B cell (primary cell): ENCODE results near the gene ERP44. TPM values are rescaled to one million over a fixed set of nuclear protein-coding genes. Genes with fewer than 3 reads are reported as not detected.

ENCODE experiments used
- ATAC-seq: fragments of 200-7000 bp; cut with Tn5 transposase; one replicate; pipeline ENCODE4 v1.10.0; 2021; ENCODE audit warnings: low read depth, mild to moderate bottlenecking, moderate number of reproducible peaks, moderate library complexity
- CTCF ChIA-PET: fragments of 350-600 bp; sonication (Branson Sonifier 250); formaldehyde crosslinking; loops from one replicate; lab custom pipeline; 2021; ENCODE audit warnings: antibody characterized with exemption, inconsistent platforms; lab: Charles Lee
- POLR2A ChIA-PET: fragments of 350-600 bp; sonication (Branson Sonifier 250); formaldehyde crosslinking; loops from one replicate; lab custom pipeline; 2021; ENCODE audit warnings: antibody characterized with exemption; lab: Charles Lee
- DNase-seq: peaks from one replicate; pipeline ENCODE4 v3.0.0; 2013
- H2AFZ ChIP-seq: 2 replicates; pipeline ENCODE4 v1.6.1; 2012; ENCODE audit warnings: mild to moderate bottlenecking, low read depth, low read length; ENCODE audit not compliant: insufficient read depth, poor library complexity, severe bottlenecking
- H3K27ac ChIP-seq, 2 donors: 1 replicate in 1 of 2; 2 replicates in 1 of 2; pipeline ENCODE4 v1.5.1; 2012 to 2013; ENCODE audit warnings: low read length in 2 of 2, mild to moderate bottlenecking in 2 of 2, moderate library complexity in 1 of 2
- H3K27me3 ChIP-seq, 4 experiments: fragments of 200-600 bp in 1 of 4; sonication (generic) in 1 of 4; replicated peaks in 1 of 4; 1 replicate in 2 of 4; 2 replicates in 2 of 4; pipeline versions ENCODE4 v1.6.1 to v1.7.0; 2013 to 2016; ENCODE audit warnings: low read length in 3 of 4, mild to moderate bottlenecking in 2 of 4, mixed read lengths in 1 of 4, moderate library complexity in 1 of 4; ENCODE audit not compliant: insufficient read depth in 4 of 4, control insufficient read depth in 3 of 4; ENCODE audit errors: control extremely low read depth in 1 of 4
- H3K36me3 ChIP-seq, 2 experiments: replicated peaks in 1 of 2; 1 replicate in 1 of 2; 2 replicates in 1 of 2; pipeline versions ENCODE4 v1.6.1 to v1.7.1; 2013; ENCODE audit warnings: low read length in 1 of 2; ENCODE audit not compliant: insufficient read depth in 2 of 2, control insufficient read depth in 1 of 2; ENCODE audit errors: control extremely low read depth in 1 of 2, extremely low read depth in 1 of 2
- H3K4me1 ChIP-seq, 2 donors: fragments of 200-600 bp in 1 of 2; sonication (generic) in 1 of 2; 1 replicate in 1 of 2; 2 replicates in 1 of 2; pipeline versions ENCODE4 v1.5.1 to v1.6.1; 2013 to 2017; ENCODE audit warnings: low read length in 2 of 2; ENCODE audit not compliant: control insufficient read depth in 2 of 2, insufficient read depth in 2 of 2
- H3K4me2 ChIP-seq: replicated peaks from 2 replicates; pipeline ENCODE3; 2012; ENCODE audit warnings: mild to moderate bottlenecking, low read depth, low read length; ENCODE audit not compliant: poor library complexity, severe bottlenecking
- H3K4me3 ChIP-seq, 5 experiments: fragments of 200-600 bp in 1 of 5; sonication (generic) in 1 of 5; 1 replicate in 3 of 5; 2 replicates in 2 of 5; pipeline versions ENCODE4 v1.5.1 to v1.7.0; 2011 to 2016; ENCODE audit warnings: low read length in 4 of 5, mild to moderate bottlenecking in 4 of 5, low read depth in 2 of 5, control low read depth in 1 of 5, moderate library complexity in 1 of 5; ENCODE audit not compliant: insufficient read depth in 1 of 5; ENCODE audit errors: control extremely low read depth in 1 of 5, extremely low read depth in 1 of 5
- H3K79me2 ChIP-seq: fragments of 200-600 bp; sonication (generic); one replicate; pipeline ENCODE4 v1.6.0; 2016; ENCODE audit warnings: low read length; ENCODE audit not compliant: control insufficient read depth, insufficient read depth
- H3K9ac ChIP-seq: fragments of 200-600 bp; sonication (generic); 2 replicates; pipeline ENCODE4 v1.6.1; 2017; ENCODE audit warnings: mild to moderate bottlenecking, low read length, moderate library complexity
- H3K9me3 ChIP-seq, 3 donors: one replicate each; pipeline versions ENCODE4 v1.6.1 to v1.7.1; 2013; ENCODE audit warnings: low read length in 2 of 3; ENCODE audit not compliant: control insufficient read depth in 2 of 3, insufficient read depth in 1 of 3; ENCODE audit errors: control extremely low read depth in 1 of 3
- H4K20me1 ChIP-seq: 2 replicates; pipeline ENCODE4 v1.6.0; 2012; ENCODE audit warnings: mild to moderate bottlenecking, low read length; ENCODE audit not compliant: insufficient read depth, control insufficient read depth, poor library complexity, severe bottlenecking
- H3K27ac Mint-ChIP-seq: one replicate; pipeline ENCODE4 v1.8.0; 2021; ENCODE audit warnings: mixed read lengths
- H3K27me3 Mint-ChIP-seq: one replicate; pipeline ENCODE4 v1.8.0; 2021; ENCODE audit warnings: mixed read lengths
- H3K4me1 Mint-ChIP-seq: one replicate; pipeline ENCODE4 v1.8.0; 2021; ENCODE audit warnings: mixed read lengths
- H3K4me3 Mint-ChIP-seq: one replicate; pipeline ENCODE4 v1.8.0; 2021; ENCODE audit warnings: mixed read lengths
- H3K9me3 Mint-ChIP-seq: one replicate; pipeline ENCODE4 v1.8.0; 2022; ENCODE audit warnings: mixed read lengths; ENCODE audit not compliant: insufficient read depth
- EZH2 ChIP-seq: IDR thresholded peaks from 2 replicates; pipeline ENCODE4 v1.6.1; 2012; ENCODE audit warnings: borderline replicate concordance, low read depth, mild to moderate bottlenecking, moderate library complexity, low read length; ENCODE audit not compliant: insufficient read depth, poor library complexity, severe bottlenecking
- WGBS: methylation state at CpG from one replicate; pipeline ENCODE4 v1.1.5; 2013; ENCODE audit warnings: missing lambda C conversion rate; ENCODE audit not compliant: insufficient coverage; 5-methylcytosine and 5-hydroxymethylcytosine counted together
- intact Hi-C: fragments of 100-400 bp; cut with micrococcal nuclease; formaldehyde crosslinking; loops from one replicate; pipeline ENCODE4 v1.10.0; 2022
- polyA plus RNA-seq: library from polyadenylated mRNA; depleted of rRNA; stranded (reverse); fragments of >200 nt; gene quantifications from 2 replicates; pipeline ENCODE4 v1.2.3, GENCODE V29; 2012
- total RNA-seq, 2 donors: library from RNA; stranded (reverse); fragments of 120-200 nt in 1 of 2; gene quantifications; 1 replicate in 1 of 2; 2 replicates in 1 of 2; pipeline versions ENCODE4 v1.2.3 to v1.2.4, GENCODE V29; 2013 to 2022
- TF ChIP-seq, protein P1 (sequence below): fragments of 200-600 bp; IDR thresholded peaks from one replicate; pipeline ENCODE4 v1.8.0; 2022; ENCODE audit warnings: antibody characterized with exemption, mild to moderate bottlenecking

Gene ERP44
- total and polyA plus RNA-seq, 2 donors (not counting 1 experiment from before 2014, with no cell fraction given): 10.5 to 18.4 TPM

DNA sequence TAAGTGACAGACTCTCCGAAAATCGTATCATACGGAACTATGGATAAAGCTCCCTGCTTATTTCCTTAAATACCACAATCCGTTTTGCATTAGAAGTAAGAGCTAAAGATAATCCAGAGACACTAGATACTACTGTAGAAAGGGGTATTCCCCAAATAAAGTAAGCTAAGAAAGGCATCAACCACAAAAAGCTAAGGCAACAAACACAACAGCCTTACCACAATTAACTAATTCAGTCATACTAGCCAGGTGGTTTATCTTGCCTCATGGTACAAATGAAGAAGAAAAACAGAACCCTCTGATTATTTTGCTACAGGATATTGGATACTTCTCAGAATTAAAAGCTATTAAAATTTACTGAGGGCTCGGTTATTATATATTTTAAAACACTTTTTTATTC is 14.1 kb downstream of the ERP44 start:
- Histone ChIP-seq H3K27me3 (no peaks in the 10 kb centered on the region), H3K9me3 (no peaks in the 10 kb centered on the region)
- H3K4me3 Mint-ChIP-seq: peak overlapping the region; percentile 73

DNA sequence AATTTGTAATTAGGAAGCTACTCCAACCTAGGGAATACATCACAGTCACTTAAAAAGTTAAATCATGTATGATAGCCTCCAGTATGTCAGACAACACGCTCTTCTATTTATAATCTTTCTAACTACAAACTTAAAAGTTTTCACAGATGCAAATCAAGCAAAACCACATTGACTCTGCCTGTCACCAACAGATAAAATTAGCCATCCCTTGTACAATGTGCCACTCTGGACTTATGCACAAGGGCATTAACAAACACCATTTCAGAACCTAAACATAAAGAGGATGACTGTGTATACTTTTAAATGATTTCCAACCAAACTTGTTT is 14.7 kb downstream of the ERP44 start:
- H3K27ac Mint-ChIP-seq: peak overlapping the region; percentile 93
- H3K79me2 ChIP-seq: peaks cover 98% of the 10 kb centered on the region
- H3K4me1 Mint-ChIP-seq: peaks cover 83% of the 10 kb centered on the region
- 0% methylated on average over 1 of the region's 1 CpG for WGBS
- no peaks in the 10 kb centered on the region for H3K27me3 Mint-ChIP-seq
- peak overlapping the region; percentile 16 to 68 (median 55) for H3K4me3 ChIP-seq
- H3K4me2 ChIP-seq: peak overlapping the region; percentile 74
- no peaks in the 10 kb centered on the region for H3K27me3 ChIP-seq
- H2AFZ ChIP-seq: peak overlapping the region; percentile 31
- no peaks in the 10 kb centered on the region for H3K9me3 Mint-ChIP-seq
- ChIA-PET POLR2A (no interaction called here), CTCF (interaction anchor here (1.5 kb wide), 1 partner anchor 9 kb away, joined by 7 read pairs; no protein-coding TSS in a partner anchor)
- TF ChIP-seq EZH2: no peak
- TF ChIP-seq, protein P1, sequence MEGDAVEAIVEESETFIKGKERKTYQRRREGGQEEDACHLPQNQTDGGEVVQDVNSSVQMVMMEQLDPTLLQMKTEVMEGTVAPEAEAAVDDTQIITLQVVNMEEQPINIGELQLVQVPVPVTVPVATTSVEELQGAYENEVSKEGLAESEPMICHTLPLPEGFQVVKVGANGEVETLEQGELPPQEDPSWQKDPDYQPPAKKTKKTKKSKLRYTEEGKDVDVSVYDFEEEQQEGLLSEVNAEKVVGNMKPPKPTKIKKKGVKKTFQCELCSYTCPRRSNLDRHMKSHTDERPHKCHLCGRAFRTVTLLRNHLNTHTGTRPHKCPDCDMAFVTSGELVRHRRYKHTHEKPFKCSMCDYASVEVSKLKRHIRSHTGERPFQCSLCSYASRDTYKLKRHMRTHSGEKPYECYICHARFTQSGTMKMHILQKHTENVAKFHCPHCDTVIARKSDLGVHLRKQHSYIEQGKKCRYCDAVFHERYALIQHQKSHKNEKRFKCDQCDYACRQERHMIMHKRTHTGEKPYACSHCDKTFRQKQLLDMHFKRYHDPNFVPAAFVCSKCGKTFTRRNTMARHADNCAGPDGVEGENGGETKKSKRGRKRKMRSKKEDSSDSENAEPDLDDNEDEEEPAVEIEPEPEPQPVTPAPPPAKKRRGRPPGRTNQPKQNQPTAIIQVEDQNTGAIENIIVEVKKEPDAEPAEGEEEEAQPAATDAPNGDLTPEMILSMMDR: no peak
- peak overlapping the region; percentile 90 for H3K4me3 Mint-ChIP-seq
- peak; percentile 59 for ATAC-seq
- no peaks in the 10 kb centered on the region for H4K20me1 ChIP-seq
- peak; percentile 64 for DNase-seq
- H3K27ac ChIP-seq: peak overlapping the region; percentile 80 to 86
- H3K9ac ChIP-seq: peak overlapping the region; percentile 65
- H3K9me3 ChIP-seq: no peaks in the 10 kb centered on the region
- intact Hi-C loops: loop anchor here (1.0 to 10.0 kb wide), 4 partner anchors 15 to 899 kb away; partner anchors contain the start of gene INVS
- H3K4me1 ChIP-seq: peaks cover 52 to 75% of the 10 kb centered on the region in 2 donors
- no peaks in the 10 kb centered on the region for H3K36me3 ChIP-seq

More for the DNA sequence above, 14.1 kb downstream of the ERP44 start:
- peak overlapping the region; percentile 65 for H3K9ac ChIP-seq
- no peak overlapping the region for H2AFZ ChIP-seq
- no peaks in the 10 kb centered on the region for H4K20me1 ChIP-seq
- H3K79me2 ChIP-seq: peaks cover 99% of the 10 kb centered on the region
- no peaks in the 10 kb centered on the region for H3K9me3 Mint-ChIP-seq
- intact Hi-C loops: loop anchor here (1.0 to 10.0 kb wide), 4 partner anchors 15 to 900 kb away; partner anchors contain the start of gene INVS
- peak; percentile 76 for DNase-seq
- no peaks in the 10 kb centered on the region for H3K27me3 Mint-ChIP-seq
- peak overlapping the region; percentile 74 for H3K4me2 ChIP-seq
- H3K4me3 ChIP-seq: peak overlapping the region in 3 of 5 experiments; percentile 55 to 68 (median 58)
- H3K4me1 Mint-ChIP-seq: peaks cover 78% of the 10 kb centered on the region
- peak overlapping the region; percentile 79 for H3K27ac Mint-ChIP-seq
- ChIA-PET CTCF (interaction anchor here (0.8 to 1.5 kb wide), 2 partner anchors 9 to 265 kb away, joined by 3 to 7 read pairs; no protein-coding TSS in a partner anchor), POLR2A (interaction anchor here (0.8 kb wide), 1 partner anchor 14 kb away, joined by 4 read pairs; the partner anchor contains the start of gene ERP44)
- TF ChIP-seq, protein P1: no peak
- no peak for TF ChIP-seq EZH2
- H3K4me1 ChIP-seq: peaks cover 46 to 70% of the 10 kb centered on the region in 2 donors
- peak; percentile 68 for ATAC-seq
- peak overlapping the region; percentile 80 to 86 for H3K27ac ChIP-seq
- no peaks in the 10 kb centered on the region for H3K36me3 ChIP-seq
- WGBS: no CpG with 5 or more reads among the region's 5 CpGs
